ENCODE measurements around the gene MCHR1.

The MCHR1 gene

DNA sequence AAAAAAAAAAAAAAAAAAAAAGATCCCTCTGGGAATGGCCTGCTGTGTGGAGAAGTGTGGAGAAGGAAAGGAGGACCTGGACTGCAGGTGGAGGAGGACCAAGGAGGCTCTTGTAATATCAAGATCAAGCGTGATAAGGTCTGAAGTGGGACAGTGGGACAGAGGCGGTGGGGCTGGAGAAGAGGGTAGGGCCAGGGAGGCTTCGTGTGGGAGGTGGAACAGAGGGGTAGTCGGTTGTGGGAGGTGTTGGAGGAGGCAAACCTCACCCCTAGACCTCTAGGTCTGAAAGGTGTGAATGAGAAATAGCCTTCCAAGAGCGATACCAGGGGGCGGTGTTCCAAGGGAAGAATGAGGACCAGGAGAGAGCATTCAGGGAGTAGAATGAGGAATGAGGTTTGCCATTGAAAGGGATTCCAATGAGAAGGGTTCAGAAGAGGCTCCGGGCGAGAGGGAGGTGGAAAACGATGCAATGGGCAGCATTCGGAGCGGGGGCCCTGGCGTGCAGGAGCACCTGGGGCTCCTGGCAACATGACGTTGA lies 44.2 kb downstream of the MCHR1 start:
- DNase-seq (ENCODE audit: low read depth in 2 of 3, low spot score in 2 of 3): no peak

DNA sequence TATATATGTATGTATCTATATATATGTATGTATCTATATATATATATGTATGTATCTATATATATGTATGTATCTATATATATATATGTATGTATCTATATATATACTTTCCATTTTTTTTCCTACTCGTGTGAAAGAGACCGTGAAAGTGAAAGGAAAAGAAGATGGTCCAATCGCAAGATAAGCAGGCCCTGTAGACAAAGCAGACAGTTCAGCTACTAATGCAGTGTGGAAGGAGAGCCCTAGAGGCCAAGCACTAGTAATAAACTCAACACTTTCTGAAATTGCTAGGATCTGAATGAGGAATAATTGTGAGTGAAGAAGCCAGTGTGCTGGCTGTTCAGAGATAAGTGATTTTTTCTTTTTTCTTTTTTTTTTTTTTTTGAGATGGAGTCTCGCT lies 47.2 kb downstream of the MCHR1 start:
- DNase-seq (ENCODE audit: low read depth in 2 of 3, low spot score in 2 of 3): no peak

- no peak for DNase-seq (ENCODE audit: low read depth in 2 of 3, low spot score in 2 of 3)
These were observed 48.0 kb downstream of the MCHR1 start for GRCh38 chr22:40727070-40727963.

DNA sequence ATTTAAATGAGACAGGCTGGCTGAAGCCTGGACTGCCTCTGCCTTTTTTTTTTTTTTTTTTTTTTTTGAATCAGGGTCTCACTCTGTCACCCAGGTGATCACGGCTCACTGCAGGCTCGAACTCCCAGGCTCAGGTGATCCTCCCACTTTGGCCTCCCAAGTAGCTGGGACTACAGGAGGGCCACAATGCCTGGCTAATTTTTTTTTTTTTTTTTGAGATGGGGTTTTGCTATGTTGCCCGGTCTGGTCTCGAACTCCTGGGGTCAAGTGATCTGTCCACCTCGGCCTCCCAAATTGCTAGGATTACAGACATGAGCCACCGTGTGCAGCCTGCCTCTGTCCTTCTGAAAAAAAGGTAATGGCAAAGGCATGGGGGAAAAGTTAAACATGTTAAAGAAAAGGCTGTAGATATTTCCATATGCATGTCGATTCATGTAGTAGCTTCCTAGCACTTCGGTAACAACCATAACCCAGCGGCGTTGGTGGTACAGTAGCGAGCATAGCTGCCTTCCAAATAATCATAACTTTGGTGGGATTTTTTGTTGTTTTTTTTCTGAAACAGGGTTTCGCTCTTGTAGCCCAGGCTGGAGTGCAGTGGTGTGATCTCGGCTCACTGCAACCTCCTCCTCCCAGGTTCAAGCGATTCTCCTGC lies 48.8 kb downstream of the MCHR1 start:
- no peak for DNase-seq (ENCODE audit: low read depth in 2 of 3, low spot score in 2 of 3)

GRCh38 chr22:40728731-40729189 lies 49.5 kb downstream of the MCHR1 start:
- peak in 1 of 3 experiments; percentile 16 for DNase-seq (ENCODE audit: low read depth in 2 of 3, low spot score in 2 of 3)

- no peak for DNase-seq (ENCODE audit: low read depth in 2 of 3, low spot score in 2 of 3)
These were observed 50.0 kb downstream of the MCHR1 start for GRCh38 chr22:40729284-40729683.

Measured in activated CD8-positive, alpha-beta memory T cell treated with anti-CD3 and anti-CD28 coated beads for 48 hours (primary cell).